GM18507 (cell line): ENCODE results near the gene CD82.
"Not testable (repeated sequence)": the region's sequence is repeated elsewhere in the genome, so short reads cannot be mapped to it uniquely, and the experiment has no call there.

Experiments used
- DNase-seq: peaks from one replicate; pipeline ENCODE4 v3.0.0; 2011; ENCODE audit warnings: low read depth; ENCODE audit not compliant: insufficient read length; ENCODE audit errors: extremely low spot score
- FAIRE-seq: peaks from 2 replicates; lab custom pipeline; 2011; peaks lifted over from hg19 to GRCh38; lab: Jason Lieb, UNC

The CD82 gene

DNA sequence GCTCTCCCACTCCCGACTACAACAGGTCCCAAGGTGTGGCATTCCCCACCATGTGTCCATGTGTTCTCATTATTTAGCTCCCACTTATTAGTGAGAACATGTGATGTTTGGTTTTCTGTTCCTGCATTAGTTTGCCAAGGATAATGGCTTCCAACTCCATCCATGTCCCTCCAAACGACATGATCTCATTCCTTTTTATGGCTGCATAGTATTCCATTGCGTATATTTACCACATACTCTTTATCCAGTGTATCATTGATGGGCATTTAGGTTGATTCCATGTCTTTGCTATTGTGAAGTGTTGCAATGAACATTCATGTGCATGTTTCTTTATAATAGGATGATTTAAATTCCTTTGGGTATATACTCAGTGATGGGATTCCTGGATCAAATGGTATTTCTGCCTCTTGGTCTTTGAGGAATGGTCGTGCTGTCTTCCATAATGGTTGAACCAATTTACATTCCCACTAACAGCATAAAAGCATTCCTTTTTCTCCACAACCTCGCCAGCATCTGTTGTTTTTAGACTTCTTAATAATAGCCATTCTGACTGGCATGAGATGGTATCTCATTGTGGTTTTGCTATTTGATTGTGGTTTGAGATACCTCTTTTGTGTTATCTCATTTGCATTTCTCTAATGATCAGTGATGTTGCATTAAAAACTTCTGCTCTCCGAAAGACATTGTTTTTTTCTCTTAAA lies 81.9 kb downstream of the CD82 start:
- DNase-seq, FAIRE-seq: not testable (repeated sequence)

DNA sequence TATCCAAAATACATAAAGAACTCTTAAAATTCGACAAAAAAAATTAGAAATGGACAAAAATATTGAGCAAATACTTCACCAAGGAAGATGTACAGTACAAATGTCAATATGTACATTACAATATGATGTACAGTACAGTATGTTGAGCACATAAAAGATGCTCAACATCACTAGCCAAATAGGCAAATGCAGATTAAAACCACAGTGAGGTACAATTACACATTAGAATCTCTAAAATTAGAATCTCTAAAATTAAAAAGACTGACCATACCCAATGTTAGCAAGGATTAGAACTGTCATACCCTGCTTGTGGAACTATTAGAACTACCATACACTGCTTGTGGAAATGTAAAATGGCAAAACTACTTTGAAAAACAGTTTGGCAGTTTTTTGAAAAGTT lies 82.6 kb downstream of the CD82 start:
- FAIRE-seq: no peak

DNA sequence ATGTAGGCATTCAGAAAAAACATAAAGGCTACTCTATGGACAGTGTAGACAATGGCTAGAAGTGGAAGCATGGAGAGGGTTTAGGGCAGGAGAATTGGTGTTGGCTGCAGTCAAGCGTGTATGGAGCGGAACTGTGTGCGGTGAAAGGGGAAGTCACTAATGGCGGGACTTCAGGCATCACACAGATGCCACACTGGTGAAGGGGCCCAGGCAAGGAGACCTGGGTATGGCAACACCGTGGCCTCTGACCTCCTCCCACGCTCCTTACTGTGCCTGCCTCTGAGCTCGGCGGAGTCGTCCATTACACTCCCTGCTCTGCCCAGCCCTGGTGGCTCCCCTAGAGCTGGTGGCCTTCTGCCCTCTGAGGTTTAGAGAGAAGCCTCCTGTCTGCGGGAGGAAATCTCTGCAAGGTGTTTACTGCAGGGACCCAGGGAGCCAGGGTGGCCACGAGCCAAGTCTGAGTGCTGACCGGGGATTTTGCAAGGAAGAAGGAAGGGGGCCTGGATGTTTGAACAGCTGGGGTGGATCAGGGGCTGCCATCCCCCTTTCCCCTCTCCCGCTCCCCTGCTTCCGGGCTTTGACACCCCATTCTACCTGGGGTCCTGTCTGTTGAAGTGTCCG lies 86.2 kb downstream of the CD82 start:
- DNase-seq (no peak), FAIRE-seq (no peak)

More for the DNA sequence above, 82.6 kb downstream of the CD82 start:
- no peak for DNase-seq

DNA sequence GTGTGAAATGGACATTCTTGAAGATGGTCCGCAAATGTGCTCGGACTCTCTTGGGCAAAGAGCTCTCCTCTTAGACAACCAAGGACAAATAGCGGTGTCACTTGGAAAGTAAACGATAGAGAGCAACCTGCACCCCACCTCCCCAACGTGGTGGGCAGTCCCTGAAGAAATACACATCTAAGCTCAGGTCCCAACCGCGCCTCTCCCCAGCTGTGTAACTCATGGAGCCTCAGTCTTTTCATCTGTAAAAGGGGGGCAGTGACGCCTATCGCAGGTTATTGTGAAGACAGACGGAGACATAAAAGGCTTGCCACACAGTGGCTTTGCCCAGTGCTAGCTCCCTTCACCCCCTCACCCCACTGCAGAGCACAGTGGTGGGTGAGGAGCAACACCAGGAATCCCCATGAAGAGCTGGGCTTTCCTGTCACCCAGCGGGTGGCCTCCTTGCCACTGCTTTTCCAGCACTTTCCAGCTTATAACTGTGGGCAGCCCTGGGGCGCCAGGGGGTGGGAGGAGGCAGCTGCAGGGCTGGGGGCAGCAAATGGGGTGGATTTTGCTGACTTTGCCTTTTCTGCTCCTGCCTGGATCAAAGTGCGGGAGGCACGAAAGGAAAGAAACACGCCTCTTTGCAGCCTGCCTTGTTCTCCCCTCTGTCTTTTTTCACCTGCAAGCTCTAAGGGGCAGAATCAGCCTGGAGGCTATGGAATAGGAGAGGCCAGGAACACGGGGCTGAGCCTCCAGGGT lies 87.6 kb downstream of the CD82 start:
- no peak for FAIRE-seq
- DNase-seq: no peak

DNA sequence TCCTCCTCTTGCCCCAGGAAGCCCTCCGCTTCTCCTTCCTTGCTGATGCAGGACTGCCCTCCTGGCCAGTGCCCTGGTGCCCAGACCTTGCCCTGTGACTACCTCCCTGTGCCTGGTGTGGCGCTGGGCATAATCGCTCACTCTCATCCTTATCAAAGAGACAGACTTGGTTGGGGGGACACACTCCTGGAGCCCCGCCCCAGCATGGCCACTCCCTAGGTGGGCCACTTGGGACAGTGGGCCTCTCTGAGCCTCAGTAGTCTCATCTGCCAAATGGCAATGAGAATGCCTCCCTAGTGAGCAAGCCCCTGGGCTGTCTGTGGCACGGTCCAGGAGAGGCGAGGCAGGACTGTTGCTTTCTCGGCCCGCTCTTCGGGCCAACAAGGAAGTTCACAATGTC lies 88.6 kb downstream of the CD82 start:
- no peak for FAIRE-seq
- no peak for DNase-seq

DNA sequence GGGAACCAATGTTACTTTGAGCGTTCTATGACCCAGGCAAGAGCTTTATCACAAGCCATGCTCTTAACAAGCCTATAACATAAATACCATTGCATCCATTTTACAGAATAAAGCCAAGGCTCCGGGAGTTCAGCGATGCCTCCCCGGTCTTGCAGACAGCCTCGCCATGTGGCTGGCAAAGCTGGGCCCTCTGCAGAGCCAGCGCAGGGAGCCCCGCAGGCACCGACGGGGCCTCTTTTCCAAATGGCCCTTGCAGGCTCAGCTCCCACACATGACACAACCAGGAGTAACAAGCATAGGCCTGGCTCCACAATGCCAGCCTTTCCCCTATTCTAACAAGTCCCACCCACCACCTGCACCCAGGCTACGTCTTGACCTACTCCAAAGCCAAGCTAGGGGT lies 89.1 kb downstream of the CD82 start:
- DNase-seq (no peak), FAIRE-seq (no peak)

DNA sequence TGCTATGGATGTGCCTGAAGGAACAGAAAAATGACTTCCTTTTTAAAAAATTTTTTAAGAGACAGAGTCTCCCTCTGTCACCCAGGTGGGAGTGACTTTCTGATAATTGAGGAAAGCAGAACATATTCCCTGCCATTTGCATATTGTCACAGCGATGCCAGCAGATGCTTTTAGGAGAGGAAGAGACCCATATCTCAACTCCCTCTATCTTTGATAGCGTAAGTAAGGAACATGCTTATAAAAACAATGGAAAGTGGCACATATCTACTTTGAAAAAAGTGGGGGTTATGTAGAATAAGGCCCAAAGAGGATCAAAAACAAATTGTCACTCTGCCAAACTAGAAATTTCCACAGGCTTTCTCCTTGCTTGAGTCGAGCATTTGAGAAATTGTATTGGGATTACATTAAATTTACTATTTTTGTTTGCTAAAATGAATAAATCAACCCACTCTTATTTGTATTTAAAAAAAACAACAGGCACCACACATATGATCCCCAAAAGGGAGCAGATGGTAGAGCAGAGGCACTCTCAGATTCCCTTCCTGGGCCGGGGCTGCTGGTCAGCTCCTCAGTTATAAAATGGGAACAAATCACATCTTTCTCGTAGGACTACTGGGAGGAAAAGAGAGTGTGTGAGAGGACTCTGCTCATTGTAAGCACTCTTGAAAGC lies 92.5 kb downstream of the CD82 start:
- FAIRE-seq (no peak), DNase-seq (no peak)

DNA sequence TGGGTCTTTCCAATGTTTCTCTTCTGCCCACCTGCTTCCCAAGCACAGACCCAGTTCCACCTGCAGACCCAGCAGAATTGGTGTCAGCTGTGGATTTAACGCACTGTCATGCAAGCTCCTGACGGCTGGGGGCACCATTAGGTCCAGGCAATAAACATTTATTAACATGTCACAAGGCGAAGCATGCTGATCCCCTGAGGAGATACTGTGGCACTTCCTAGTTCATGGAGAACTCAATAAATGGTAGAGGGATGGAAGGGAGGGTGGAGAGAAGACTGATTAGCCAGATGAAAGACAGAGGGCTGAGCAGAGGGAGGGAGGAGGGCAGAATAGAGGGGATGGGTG lies 93.0 kb downstream of the CD82 start:
- DNase-seq: no peak
- FAIRE-seq: no peak

DNA sequence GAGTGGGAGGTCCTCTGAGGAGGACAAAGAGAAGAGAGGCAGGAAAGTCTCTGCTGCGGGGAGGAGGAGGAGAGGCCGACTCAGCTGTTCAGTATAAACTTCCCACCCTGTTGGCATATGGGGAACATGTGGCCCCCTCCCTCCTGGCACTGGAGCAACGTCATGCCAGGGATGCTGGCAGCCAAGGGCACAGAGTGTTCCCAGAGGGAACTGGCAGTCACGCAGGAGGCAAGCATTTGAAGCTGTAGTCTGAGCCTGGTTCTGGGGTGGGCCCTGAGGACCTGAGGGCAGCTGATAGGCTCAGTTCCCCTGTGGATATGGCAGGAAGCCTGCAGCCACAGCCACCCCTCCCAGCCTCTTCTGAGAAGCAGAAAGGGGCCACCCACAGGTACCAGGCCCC lies 94.2 kb downstream of the CD82 start:
- FAIRE-seq: no peak
- no peak for DNase-seq

DNA sequence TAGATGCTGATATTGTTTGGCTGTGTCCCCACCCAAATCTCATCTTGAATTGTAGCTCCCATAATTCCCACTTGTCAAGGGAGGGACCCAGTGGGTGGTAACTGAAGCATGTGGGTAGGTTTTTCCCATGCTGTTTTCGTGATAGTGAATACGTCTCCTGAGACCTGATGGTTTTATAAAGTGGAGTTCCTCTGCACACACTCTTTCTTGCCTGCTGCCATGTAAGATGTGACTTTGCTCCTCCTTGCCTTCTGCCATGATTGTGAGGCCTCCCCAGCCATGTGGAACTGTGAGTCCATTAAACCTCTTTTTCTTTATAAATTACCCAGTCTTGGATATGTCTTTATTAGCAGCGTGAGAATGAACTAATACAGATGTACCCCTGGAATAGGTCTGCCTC lies 95.1 kb downstream of the CD82 start:
- not testable (repeated sequence) for FAIRE-seq, DNase-seq

DNA sequence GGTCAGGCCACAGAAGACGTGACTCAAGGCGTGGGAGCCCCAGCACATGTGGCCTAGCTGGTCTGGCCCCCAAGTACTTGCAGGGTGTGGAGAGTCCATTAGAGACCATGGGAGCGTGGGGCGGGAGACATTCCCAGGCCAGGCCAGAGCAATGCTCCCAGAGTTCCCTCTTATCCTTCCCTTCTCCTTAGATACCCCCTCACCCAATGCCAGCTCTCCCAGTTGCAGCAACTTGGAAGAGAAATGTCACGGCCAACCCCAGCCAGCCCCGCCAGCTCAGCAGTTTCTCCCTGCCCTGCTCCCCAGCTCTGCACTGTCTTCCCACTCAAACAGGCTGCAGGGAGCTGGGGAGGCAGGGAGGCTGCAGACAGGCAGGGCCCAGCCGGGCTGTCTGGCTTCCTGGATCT lies 95.9 kb downstream of the CD82 start:
- no peak for DNase-seq
- no peak for FAIRE-seq
